CD8-positive, alpha-beta memory T cell (primary cell): ENCODE results near the gene WDR20. TPM values are rescaled to one million over a fixed set of nuclear protein-coding genes. Genes with fewer than 3 reads are reported as not detected.
"Not testable (repeated sequence)": the region's sequence is repeated elsewhere in the genome, so short reads cannot be mapped to it uniquely, and the experiment has no call there.

ENCODE experiments used
- CTCF ChIA-PET: fragments of 350-600 bp; sonication (Branson Sonifier 250); formaldehyde crosslinking; loops from one replicate; lab custom pipeline; 2021; ENCODE audit warnings: antibody characterized with exemption; lab: Charles Lee
- POLR2A ChIA-PET: fragments of 350-600 bp; sonication (Branson Sonifier 250); formaldehyde crosslinking; loops from one replicate; lab custom pipeline; 2021; ENCODE audit warnings: antibody characterized with exemption; lab: Charles Lee
- DNase-seq, 5 donors: peaks; one replicate each; pipeline versions ENCODE4 v3.0.0 to v3.0.0-alpha.2; 2020 to 2022; ENCODE audit warnings: mixed read lengths in 1 of 5
- H3K27ac ChIP-seq: one replicate; pipeline ENCODE4 v1.7.0; 2013; ENCODE audit warnings: low read depth, mild to moderate bottlenecking, low read length, moderate library complexity
- H3K27me3 ChIP-seq: 2 replicates; pipeline ENCODE4 v1.7.0; 2013; ENCODE audit warnings: low read length, mild to moderate bottlenecking; ENCODE audit not compliant: insufficient read depth, poor library complexity, severe bottlenecking
- H3K36me3 ChIP-seq: 2 replicates; pipeline ENCODE4 v1.7.0; 2013; ENCODE audit warnings: mild to moderate bottlenecking, low read length, moderate library complexity; ENCODE audit not compliant: insufficient read depth
- H3K4me1 ChIP-seq: 2 replicates; pipeline ENCODE4 v1.7.0; 2013; ENCODE audit warnings: mild to moderate bottlenecking, low read length, moderate library complexity; ENCODE audit not compliant: insufficient read depth
- H3K4me3 ChIP-seq: 2 replicates; pipeline ENCODE4 v1.7.0; 2013; ENCODE audit warnings: mild to moderate bottlenecking, low read length
- H3K9me3 ChIP-seq: 2 replicates; pipeline ENCODE4 v1.7.0; 2013; ENCODE audit warnings: mild to moderate bottlenecking, low read length
- H3K27ac Mint-ChIP-seq, 8 donors: one replicate each; pipeline ENCODE4 v1.8.0; 2020 to 2021; ENCODE audit warnings: mixed read lengths in 8 of 8, mild to moderate bottlenecking in 6 of 8, inconsistent platforms in 3 of 8, moderate library complexity in 3 of 8
- H3K27me3 Mint-ChIP-seq, 2 donors: one replicate each; pipeline ENCODE4 v1.8.0; 2020 to 2021; ENCODE audit warnings: mixed read lengths in 2 of 2, mild to moderate bottlenecking in 1 of 2, moderate library complexity in 1 of 2
- H3K36me3 Mint-ChIP-seq, 3 donors: one replicate each; pipeline ENCODE4 v1.8.0; 2020 to 2021; ENCODE audit warnings: mixed read lengths in 3 of 3, inconsistent platforms in 1 of 3, mild to moderate bottlenecking in 1 of 3
- H3K4me1 Mint-ChIP-seq, 3 donors: one replicate each; pipeline ENCODE4 v1.8.0; 2020 to 2021; ENCODE audit warnings: mixed read lengths in 3 of 3, inconsistent platforms in 1 of 3, mild to moderate bottlenecking in 1 of 3
- H3K4me3 Mint-ChIP-seq, 7 donors: one replicate each; pipeline ENCODE4 v1.8.0; 2020 to 2021; ENCODE audit warnings: mixed read lengths in 7 of 7, mild to moderate bottlenecking in 6 of 7, moderate library complexity in 4 of 7, inconsistent platforms in 2 of 7
- H3K9me3 Mint-ChIP-seq, 5 donors: one replicate each; pipeline ENCODE4 v1.8.0; 2020 to 2022; ENCODE audit warnings: mixed read lengths in 5 of 5, mild to moderate bottlenecking in 3 of 5, moderate library complexity in 2 of 5, inconsistent platforms in 1 of 5
- polyA plus RNA-seq: library from polyadenylated mRNA; unstranded; fragments of 300-500 nt; fragmentation: Illumina TruSeq; gene quantifications from one replicate; pipeline ENCODE4 v1.2.3, GENCODE V29; 2021
- total RNA-seq, 2 experiments: library from RNA; stranded (reverse); gene quantifications; one replicate each; pipeline ENCODE4 v1.2.3, GENCODE V29; 2021

WDR20 gene
- total and polyA plus RNA-seq, 3 experiments from 2014 or later, result 16.8 to 35.2 (median 32.8) TPM

DNA sequence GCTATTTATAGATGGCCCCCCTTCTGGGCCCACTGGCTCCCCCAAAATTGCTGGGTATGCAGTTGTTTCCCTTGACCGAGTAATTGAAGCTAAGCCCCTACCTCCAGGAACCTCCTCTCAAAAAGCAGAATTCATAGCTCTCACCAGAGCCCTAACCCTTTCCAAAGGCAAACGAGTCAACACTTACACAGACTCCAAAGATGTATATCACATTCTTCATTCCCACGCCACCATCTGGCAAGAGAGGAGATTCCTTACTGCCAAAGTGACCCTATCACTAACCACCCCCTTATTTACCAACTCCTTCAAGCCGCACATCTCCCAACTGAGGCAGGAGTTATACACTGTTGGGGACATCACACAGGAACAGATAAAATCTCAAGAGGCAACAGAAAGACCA lies 98.4 kb downstream of the WDR20 start:
- H3K9me3 Mint-ChIP-seq, result no peaks in the 10 kb centered on the region
- no peaks in the 10 kb centered on the region for H3K36me3 Mint-ChIP-seq
- ChIA-PET POLR2A (no interaction called here), CTCF (no interaction called here)
- H3K4me3 Mint-ChIP-seq, result no peak overlapping the region
- no peaks in the 10 kb centered on the region for H3K4me1 Mint-ChIP-seq
- DNase-seq, result no peak
- no peak overlapping the region for H3K4me3 ChIP-seq
- no peak overlapping the region for H3K27ac Mint-ChIP-seq
- H3K36me3 ChIP-seq, result no peaks in the 10 kb centered on the region
- peaks cover 0 to 2% of the 10 kb centered on the region in 2 donors for H3K27me3 Mint-ChIP-seq
- H3K9me3 ChIP-seq, result no peaks in the 10 kb centered on the region
- no peaks in the 10 kb centered on the region for H3K4me1 ChIP-seq
- H3K27ac ChIP-seq, result no peak overlapping the region
- no peaks in the 10 kb centered on the region for H3K27me3 ChIP-seq

- no peaks in the 10 kb centered on the region for H3K9me3 Mint-ChIP-seq
- no peaks in the 10 kb centered on the region for H3K36me3 ChIP-seq
- no peaks in the 10 kb centered on the region for H3K27me3 ChIP-seq
- H3K36me3 Mint-ChIP-seq, result no peaks in the 10 kb centered on the region
- H3K4me1 Mint-ChIP-seq, result no peaks in the 10 kb centered on the region
- H3K4me3 Mint-ChIP-seq, result no peak overlapping the region
- ChIA-PET CTCF (no interaction called here), POLR2A (no interaction called here)
- no peak overlapping the region for H3K4me3 ChIP-seq
- no peaks in the 10 kb centered on the region for H3K4me1 ChIP-seq
- H3K27ac ChIP-seq, result no peak overlapping the region
- H3K9me3 ChIP-seq, result no peaks in the 10 kb centered on the region
- no peak for DNase-seq
- H3K27ac Mint-ChIP-seq, result no peak overlapping the region
- no peaks in the 10 kb centered on the region for H3K27me3 Mint-ChIP-seq
Observed at GRCh38 chr14:102238766-102239165, 99.1 kb downstream of the WDR20 start.

DNA sequence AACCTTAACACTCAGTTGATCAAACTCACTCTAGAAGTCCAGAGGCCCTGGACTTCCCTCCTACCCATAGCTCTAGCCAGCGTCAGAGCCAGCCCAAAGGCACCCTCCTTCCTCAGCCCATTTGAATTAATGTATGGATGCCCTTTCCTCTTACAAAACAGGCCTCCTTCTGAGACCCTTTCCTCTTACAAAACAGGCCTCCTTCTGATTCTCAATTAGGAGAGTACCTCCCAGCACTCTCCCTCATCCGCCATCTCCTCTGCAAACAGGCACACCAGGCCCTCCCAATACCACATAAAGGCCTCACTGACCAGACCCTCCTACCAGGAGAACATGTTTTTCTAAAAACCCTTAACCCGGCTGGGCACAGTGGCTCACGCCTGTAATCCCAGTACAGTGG lies 99.5 kb downstream of the WDR20 start:
- no peaks in the 10 kb centered on the region for H3K36me3 Mint-ChIP-seq
- no peak overlapping the region for H3K4me3 ChIP-seq
- no peaks in the 10 kb centered on the region for H3K27me3 ChIP-seq
- no peak overlapping the region for H3K27ac ChIP-seq
- H3K36me3 ChIP-seq, result no peaks in the 10 kb centered on the region
- CTCF ChIA-PET, result no interaction called here
- H3K27ac Mint-ChIP-seq, result no peak overlapping the region
- H3K9me3 Mint-ChIP-seq, result no peaks in the 10 kb centered on the region
- H3K4me1 ChIP-seq, result no peaks in the 10 kb centered on the region
- H3K9me3 ChIP-seq, result no peaks in the 10 kb centered on the region
- POLR2A ChIA-PET, result no interaction called here
- H3K4me3 Mint-ChIP-seq, result no peak overlapping the region
- DNase-seq, result no peak
- H3K4me1 Mint-ChIP-seq, result no peaks in the 10 kb centered on the region
- no peaks in the 10 kb centered on the region for H3K27me3 Mint-ChIP-seq

GRCh38 chr14:102240481-102240880 lies 100.8 kb downstream of the WDR20 start:
- H3K4me3 Mint-ChIP-seq, POLR2A ChIA-PET, DNase-seq, H3K4me1 Mint-ChIP-seq, H3K36me3 ChIP-seq, H3K36me3 Mint-ChIP-seq, H3K27me3 Mint-ChIP-seq, H3K9me3 ChIP-seq, H3K4me3 ChIP-seq, H3K9me3 Mint-ChIP-seq, CTCF ChIA-PET, H3K27ac ChIP-seq, H3K27me3 ChIP-seq, H3K4me1 ChIP-seq: not testable (repeated sequence)
- H3K27ac Mint-ChIP-seq, result peak overlapping the region in 1 of 8 donors; percentile 14

DNA sequence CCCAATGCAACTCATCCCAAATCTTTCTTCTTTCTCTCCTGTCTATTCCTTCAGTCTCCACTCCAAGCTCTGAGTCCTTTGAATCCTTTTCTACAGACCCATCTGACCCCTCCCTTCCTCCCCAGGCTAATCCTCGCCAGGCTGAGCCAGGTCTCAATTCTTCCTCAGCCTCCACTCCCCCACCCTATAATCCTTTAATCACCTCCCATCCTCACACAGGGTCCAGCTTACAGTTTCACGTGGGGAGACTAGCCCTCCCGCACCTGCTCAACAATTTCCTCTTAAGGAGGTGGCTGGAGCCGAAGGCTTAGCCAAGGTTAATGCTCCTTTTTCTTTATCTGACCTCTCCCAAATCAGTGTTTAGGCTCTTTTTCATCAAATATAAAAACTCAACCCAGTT lies 101.5 kb downstream of the WDR20 start:
- H3K4me3 ChIP-seq, result no peak overlapping the region
- no peaks in the 10 kb centered on the region for H3K36me3 Mint-ChIP-seq
- DNase-seq, result no peak
- no peaks in the 10 kb centered on the region for H3K27me3 ChIP-seq
- no peaks in the 10 kb centered on the region for H3K27me3 Mint-ChIP-seq
- no peaks in the 10 kb centered on the region for H3K9me3 Mint-ChIP-seq
- H3K4me1 Mint-ChIP-seq, result no peaks in the 10 kb centered on the region
- CTCF ChIA-PET, result no interaction called here
- H3K4me1 ChIP-seq, result no peaks in the 10 kb centered on the region
- H3K27ac ChIP-seq, result no peak overlapping the region
- no peaks in the 10 kb centered on the region for H3K36me3 ChIP-seq
- no peak overlapping the region for H3K4me3 Mint-ChIP-seq
- POLR2A ChIA-PET, result no interaction called here
- no peak overlapping the region for H3K27ac Mint-ChIP-seq
- H3K9me3 ChIP-seq, result no peaks in the 10 kb centered on the region

- H3K27me3 ChIP-seq, POLR2A ChIA-PET, H3K4me1 ChIP-seq, H3K27ac ChIP-seq, H3K27me3 Mint-ChIP-seq, H3K9me3 Mint-ChIP-seq, H3K36me3 Mint-ChIP-seq, H3K27ac Mint-ChIP-seq, H3K4me1 Mint-ChIP-seq, H3K36me3 ChIP-seq, H3K4me3 ChIP-seq, H3K4me3 Mint-ChIP-seq, DNase-seq, H3K9me3 ChIP-seq, CTCF ChIA-PET: not testable (repeated sequence)
Observed at GRCh38 chr14:102243795-102244194, 104.1 kb downstream of the WDR20 start.

DNA sequence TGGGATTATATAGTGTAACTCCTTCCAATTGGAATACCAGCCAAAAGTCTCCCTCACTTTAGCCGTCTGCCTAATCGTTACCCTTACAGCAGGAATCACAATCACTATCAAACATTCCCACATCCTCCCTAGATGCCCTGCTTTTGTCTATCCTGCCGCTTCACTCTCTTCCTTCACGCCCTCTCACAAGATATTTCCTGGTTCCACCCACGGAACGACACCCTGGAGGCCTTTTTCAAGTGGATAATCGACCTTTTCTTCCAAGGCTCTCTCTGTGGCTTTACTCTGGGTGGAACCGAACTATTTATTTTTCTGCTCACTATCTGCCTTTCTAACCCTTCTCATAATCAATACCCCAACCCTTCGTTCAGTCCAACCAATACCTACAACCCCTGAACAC lies 106.4 kb downstream of the WDR20 start:
- H3K4me3 ChIP-seq, result no peak overlapping the region
- no peak for DNase-seq
- Mint-ChIP-seq H3K27me3 (no peaks in the 10 kb centered on the region), H3K27ac (no peak overlapping the region), H3K4me1 (no peaks in the 10 kb centered on the region), H3K36me3 (no peaks in the 10 kb centered on the region), H3K4me3 (no peak overlapping the region), H3K9me3 (no peaks in the 10 kb centered on the region)
- no peak overlapping the region for H3K27ac ChIP-seq
- H3K27me3 ChIP-seq, result no peaks in the 10 kb centered on the region
- ChIA-PET CTCF (no interaction called here), POLR2A (no interaction called here)
- H3K4me1 ChIP-seq, result no peaks in the 10 kb centered on the region
- H3K9me3 ChIP-seq, result no peaks in the 10 kb centered on the region
- no peaks in the 10 kb centered on the region for H3K36me3 ChIP-seq

DNA sequence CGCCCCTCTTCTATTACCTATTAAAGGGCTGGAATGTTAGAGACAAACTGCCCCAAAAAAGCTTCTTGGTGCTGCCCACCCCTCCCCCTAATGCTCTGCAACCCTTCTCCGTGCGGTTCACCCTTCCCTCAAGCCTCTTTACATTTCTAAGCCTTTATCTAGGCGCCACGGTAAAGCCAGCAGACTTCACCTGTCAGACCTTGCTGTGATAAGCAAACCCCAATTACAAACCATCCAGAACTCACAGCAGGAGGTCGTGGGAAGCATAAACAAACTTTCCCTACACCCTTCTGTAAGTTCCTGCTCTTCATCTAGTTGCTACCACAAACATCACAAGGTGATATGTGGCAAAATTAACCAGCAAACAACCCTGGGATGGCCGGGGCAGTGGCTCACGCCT lies 108.4 kb downstream of the WDR20 start:
- no peak overlapping the region for H3K4me3 ChIP-seq
- H3K4me1 ChIP-seq, result no peaks in the 10 kb centered on the region
- no peaks in the 10 kb centered on the region for H3K36me3 ChIP-seq
- no peak overlapping the region for H3K27ac Mint-ChIP-seq
- H3K9me3 Mint-ChIP-seq, result no peaks in the 10 kb centered on the region
- H3K4me1 Mint-ChIP-seq, result no peaks in the 10 kb centered on the region
- no peaks in the 10 kb centered on the region for H3K27me3 ChIP-seq
- no peak overlapping the region for H3K27ac ChIP-seq
- no peaks in the 10 kb centered on the region for H3K27me3 Mint-ChIP-seq
- CTCF ChIA-PET, result no interaction called here
- POLR2A ChIA-PET, result no interaction called here
- DNase-seq, result no peak
- H3K9me3 ChIP-seq, result no peaks in the 10 kb centered on the region
- H3K36me3 Mint-ChIP-seq, result no peaks in the 10 kb centered on the region
- no peak overlapping the region for H3K4me3 Mint-ChIP-seq

DNA sequence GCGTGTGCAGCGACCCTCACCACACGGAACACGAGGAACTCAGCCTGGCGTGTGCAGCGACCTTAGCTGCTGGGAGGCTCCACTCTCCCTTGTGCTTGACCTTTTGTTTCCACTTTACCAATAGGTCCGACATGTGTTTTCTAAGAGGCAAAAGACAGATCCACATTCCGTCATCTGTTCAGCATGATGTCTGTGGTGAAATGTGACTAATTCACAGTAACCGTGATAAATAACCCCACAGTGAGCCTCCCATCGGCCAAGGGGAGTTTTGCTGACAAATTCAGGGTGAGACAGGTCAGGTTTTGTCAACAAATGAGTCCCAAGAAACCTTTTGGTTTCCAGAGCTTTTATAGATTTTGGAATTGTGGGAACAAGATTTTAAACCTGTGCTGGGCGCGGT lies 109.3 kb downstream of the WDR20 start:
- no peaks in the 10 kb centered on the region for H3K36me3 Mint-ChIP-seq
- Histone ChIP-seq H3K27ac (no peak overlapping the region), H3K9me3 (no peaks in the 10 kb centered on the region), H3K36me3 (no peaks in the 10 kb centered on the region), H3K4me1 (no peaks in the 10 kb centered on the region), H3K4me3 (no peak overlapping the region), H3K27me3 (no peaks in the 10 kb centered on the region)
- no peaks in the 10 kb centered on the region for H3K9me3 Mint-ChIP-seq
- no peaks in the 10 kb centered on the region for H3K4me1 Mint-ChIP-seq
- CTCF ChIA-PET, result no interaction called here
- H3K27ac Mint-ChIP-seq, result no peak overlapping the region
- no peaks in the 10 kb centered on the region for H3K27me3 Mint-ChIP-seq
- no peak overlapping the region for H3K4me3 Mint-ChIP-seq
- POLR2A ChIA-PET, result no interaction called here
- DNase-seq, result no peak
